ENCODE results near the gene CALU. TPM values are rescaled to one million over a fixed set of nuclear protein-coding genes. Genes with fewer than 3 reads are reported as not detected.

The CALU gene
- total RNA-seq, 2 donors from 2014 or later, result 36.3 to 45.8 TPM

DNA sequence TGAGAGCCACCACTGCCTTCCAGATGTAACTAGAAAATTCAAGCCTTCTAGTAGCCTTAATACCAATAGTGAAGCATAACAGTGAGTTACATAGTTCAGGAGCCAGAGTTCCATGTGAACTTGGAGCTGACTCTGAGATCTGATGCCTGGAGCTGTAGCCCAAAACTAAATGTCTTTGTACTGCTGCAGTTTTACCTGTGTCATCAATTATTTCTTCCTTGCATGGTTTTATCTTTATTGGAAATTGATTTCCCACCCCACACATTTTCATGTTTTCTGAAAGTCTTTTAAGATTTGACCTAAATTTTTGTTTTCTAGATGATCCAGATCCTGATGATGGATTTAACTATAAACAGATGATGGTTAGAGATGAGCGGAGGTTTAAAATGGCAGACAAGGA lies 19.4 kb downstream of the CALU start:
- Histone ChIP-seq H3K36me3 (replicated peaks in 1 of 2; ENCODE audit: insufficient read depth in 1 of 2, low read depth in 2 of 2) (peaks cover 12 to 23% of the 10 kb centered on the region in 2 donors), H3K9me3 (no peaks in the 10 kb centered on the region), H3K27ac (no peak overlapping the region), H3K27me3 (no peaks in the 10 kb centered on the region), H3K4me3 (no peak overlapping the region), H3K4me1 (no peaks in the 10 kb centered on the region)
- no peak for ATAC-seq
- intact Hi-C loops (cut with DNase I), result no loop called here
- WGBS, 2 donors, result 100% methylated on average over 1 of the region's 1 CpG
- no peak for DNase-seq
- TF ChIP-seq POLR2A (IDR thresholded peaks at IDR 0.05), result no peak
- TF ChIP-seq, protein P1, sequence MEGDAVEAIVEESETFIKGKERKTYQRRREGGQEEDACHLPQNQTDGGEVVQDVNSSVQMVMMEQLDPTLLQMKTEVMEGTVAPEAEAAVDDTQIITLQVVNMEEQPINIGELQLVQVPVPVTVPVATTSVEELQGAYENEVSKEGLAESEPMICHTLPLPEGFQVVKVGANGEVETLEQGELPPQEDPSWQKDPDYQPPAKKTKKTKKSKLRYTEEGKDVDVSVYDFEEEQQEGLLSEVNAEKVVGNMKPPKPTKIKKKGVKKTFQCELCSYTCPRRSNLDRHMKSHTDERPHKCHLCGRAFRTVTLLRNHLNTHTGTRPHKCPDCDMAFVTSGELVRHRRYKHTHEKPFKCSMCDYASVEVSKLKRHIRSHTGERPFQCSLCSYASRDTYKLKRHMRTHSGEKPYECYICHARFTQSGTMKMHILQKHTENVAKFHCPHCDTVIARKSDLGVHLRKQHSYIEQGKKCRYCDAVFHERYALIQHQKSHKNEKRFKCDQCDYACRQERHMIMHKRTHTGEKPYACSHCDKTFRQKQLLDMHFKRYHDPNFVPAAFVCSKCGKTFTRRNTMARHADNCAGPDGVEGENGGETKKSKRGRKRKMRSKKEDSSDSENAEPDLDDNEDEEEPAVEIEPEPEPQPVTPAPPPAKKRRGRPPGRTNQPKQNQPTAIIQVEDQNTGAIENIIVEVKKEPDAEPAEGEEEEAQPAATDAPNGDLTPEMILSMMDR (IDR thresholded peaks at IDR 0.05), result no peak

DNA sequence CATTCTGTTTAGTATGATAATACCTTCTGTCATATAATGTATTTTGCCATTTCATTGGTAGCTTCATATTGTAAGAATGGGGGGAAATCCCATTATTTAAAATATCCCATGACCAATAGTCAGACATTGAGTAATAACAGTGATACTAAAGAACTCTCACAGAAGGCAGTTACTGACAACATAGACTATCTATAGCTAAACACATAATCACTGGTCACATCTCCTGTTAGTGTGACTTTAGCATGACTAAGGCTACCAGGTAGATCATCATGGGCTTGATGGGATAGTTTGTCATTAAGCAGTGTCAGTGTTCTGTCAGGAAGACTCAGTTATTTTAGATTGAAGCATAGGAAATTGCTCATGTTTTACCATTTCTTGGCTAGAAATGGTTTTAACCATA lies 20.1 kb downstream of the CALU start:
- H3K4me1 ChIP-seq, result no peaks in the 10 kb centered on the region
- no peak overlapping the region for H3K4me3 ChIP-seq
- H3K27me3 ChIP-seq, result no peaks in the 10 kb centered on the region
- DNase-seq (no peak), ATAC-seq (no peak)
- no peak overlapping the region for H3K27ac ChIP-seq
- intact Hi-C loops (cut with DNase I), result no loop called here
- no peak for TF ChIP-seq POLR2A (IDR thresholded peaks at IDR 0.05)
- TF ChIP-seq, protein P1 (IDR thresholded peaks at IDR 0.05), result no peak
- H3K9me3 ChIP-seq, result no peaks in the 10 kb centered on the region
- peaks cover 7 to 21% of the 10 kb centered on the region in 2 donors for H3K36me3 ChIP-seq (replicated peaks in 1 of 2; ENCODE audit: insufficient read depth in 1 of 2, low read depth in 2 of 2)

DNA sequence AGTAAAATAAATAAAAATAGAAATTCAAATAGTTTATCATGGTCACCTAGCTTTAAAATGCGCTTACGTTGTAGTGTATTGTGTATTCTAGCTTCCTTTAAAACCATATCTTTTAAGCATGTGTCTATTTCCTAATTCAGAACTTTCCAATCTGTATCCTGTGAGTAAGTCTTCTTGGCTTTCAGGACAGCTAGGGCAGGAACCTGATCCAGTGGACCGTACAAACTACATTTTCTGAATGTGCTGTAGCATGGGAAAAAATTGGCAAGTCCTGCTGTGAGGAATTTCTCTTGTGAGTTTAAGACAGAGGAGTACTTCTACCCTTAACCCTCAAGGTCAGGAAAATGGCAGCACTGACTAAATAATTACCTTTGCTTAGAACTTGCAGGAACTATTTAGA lies 24.4 kb downstream of the CALU start:
- Histone ChIP-seq H3K4me3 (no peak overlapping the region), H3K27ac (no peak overlapping the region), H3K27me3 (no peaks in the 10 kb centered on the region), H3K36me3 (replicated peaks in 1 of 2; ENCODE audit: insufficient read depth in 1 of 2, low read depth in 2 of 2) (peaks cover 12 to 14% of the 10 kb centered on the region in 2 donors), H3K9me3 (no peaks in the 10 kb centered on the region), H3K4me1 (no peaks in the 10 kb centered on the region)
- TF ChIP-seq, protein P1 (IDR thresholded peaks at IDR 0.05), result no peak
- no peak for TF ChIP-seq POLR2A (IDR thresholded peaks at IDR 0.05)
- ATAC-seq (no peak), DNase-seq (no peak)
- intact Hi-C loops (cut with DNase I), result no loop called here
- WGBS, 2 donors, result 74 to 79% methylated on average over 3 of the region's 3 CpGs

DNA sequence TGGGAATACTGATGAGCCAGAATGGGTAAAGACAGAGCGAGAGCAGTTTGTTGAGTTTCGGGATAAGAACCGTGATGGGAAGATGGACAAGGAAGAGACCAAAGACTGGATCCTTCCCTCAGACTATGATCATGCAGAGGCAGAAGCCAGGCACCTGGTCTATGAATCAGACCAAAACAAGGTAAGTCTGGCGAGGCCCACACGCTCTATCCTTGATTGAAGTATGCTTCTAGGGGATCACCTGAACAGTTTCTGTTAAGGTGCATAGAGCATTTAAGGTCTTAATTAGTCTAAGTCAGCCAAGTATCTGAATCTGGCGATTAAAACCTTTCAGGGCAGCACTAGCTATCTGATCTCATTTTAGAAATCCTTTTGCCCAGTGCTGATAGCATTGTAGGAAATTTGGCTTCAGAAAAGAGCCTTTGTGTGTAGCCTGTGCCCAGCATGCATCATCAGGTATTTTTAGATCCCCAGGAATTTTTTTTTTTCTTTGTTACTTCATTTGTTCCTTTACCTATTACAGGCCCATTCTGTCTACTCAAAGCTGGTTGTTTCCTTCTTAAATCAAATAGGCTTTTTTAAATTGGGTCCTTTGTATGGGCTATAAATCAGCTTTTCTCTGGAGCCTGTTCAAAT lies 28.4 kb downstream of the CALU start:
- H3K27ac ChIP-seq, result peak overlapping the region in 2 of 4 donors; percentile 3 to 11
- TF ChIP-seq, protein P1 (IDR thresholded peaks at IDR 0.05), result no peak
- no peak for TF ChIP-seq POLR2A (IDR thresholded peaks at IDR 0.05)

DNA sequence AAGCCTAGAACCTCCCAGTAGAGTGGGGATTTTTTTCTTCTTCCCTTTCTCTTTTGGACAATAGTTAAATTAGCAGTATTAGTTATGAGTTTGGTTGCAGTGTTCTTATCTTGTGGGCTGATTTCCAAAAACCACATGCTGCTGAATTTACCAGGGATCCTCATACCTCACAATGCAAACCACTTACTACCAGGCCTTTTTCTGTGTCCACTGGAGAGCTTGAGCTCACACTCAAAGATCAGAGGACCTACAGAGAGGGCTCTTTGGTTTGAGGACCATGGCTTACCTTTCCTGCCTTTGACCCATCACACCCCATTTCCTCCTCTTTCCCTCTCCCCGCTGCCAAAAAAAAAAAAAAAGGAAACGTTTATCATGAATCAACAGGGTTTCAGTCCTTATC lies 31.1 kb downstream of the CALU start:
- Histone ChIP-seq H3K27ac (no peak overlapping the region), H3K4me1 (peaks cover 16% of the 10 kb centered on the region), H3K27me3 (no peaks in the 10 kb centered on the region), H3K9me3 (no peaks in the 10 kb centered on the region), H3K4me3 (no peak overlapping the region), H3K36me3 (replicated peaks in 1 of 2; ENCODE audit: insufficient read depth in 1 of 2, low read depth in 2 of 2) (peaks cover 2 to 4% of the 10 kb centered on the region in 2 donors)
- peak; percentile 35 for ATAC-seq
- TF ChIP-seq, protein P1 (IDR thresholded peaks at IDR 0.05), result no peak
- TF ChIP-seq POLR2A (IDR thresholded peaks at IDR 0.05), result no peak
- intact Hi-C loops (cut with DNase I), result no loop called here
- no peak for DNase-seq
- 7 to 13% methylated on average over 2 of the region's 2 CpGs for WGBS, 2 donors

More for the DNA sequence above, 28.4 kb downstream of the CALU start:
- intact Hi-C loops (cut with DNase I), result no loop called here
- ATAC-seq, result peak; percentile 45
- Histone ChIP-seq H3K27me3 (no peaks in the 10 kb centered on the region), H3K36me3 (replicated peaks in 1 of 2; ENCODE audit: insufficient read depth in 1 of 2, low read depth in 2 of 2) (peaks cover 4 to 6% of the 10 kb centered on the region in 2 donors), H3K4me1 (peaks cover 16% of the 10 kb centered on the region), H3K4me3 (no peak overlapping the region), H3K9me3 (no peaks in the 10 kb centered on the region)
- WGBS, 2 donors, result 90 to 91% methylated on average over 6 of the region's 6 CpGs
- DNase-seq, result no peak

Measured in body of pancreas (tissue), 4 donors.